KMS-11 (cell line): ENCODE measurements around the gene TLR1.

Experiments used
- H2AFZ ChIP-seq: fragments of 200-600 bp; sonication (generic); 2 replicates; pipeline ENCODE4 v1.6.1; 2016; ENCODE audit warnings: antibody characterized with exemption, mixed run types, low read depth
- H3K27ac ChIP-seq: fragments of 200-600 bp; sonication (generic); 2 replicates; pipeline ENCODE4 v1.6.1; 2016; ENCODE audit warnings: mild to moderate bottlenecking, mixed run types
- H3K27me3 ChIP-seq: fragments of 200-600 bp; sonication (generic); 2 replicates; pipeline ENCODE4 v1.6.1; 2017; ENCODE audit warnings: mild to moderate bottlenecking, low read depth, mixed run types, moderate library complexity; ENCODE audit not compliant: insufficient read depth
- H3K36me3 ChIP-seq: fragments of 200-600 bp; sonication (generic); 2 replicates; pipeline ENCODE4 v1.6.1; 2017; ENCODE audit warnings: mild to moderate bottlenecking, mixed run types; ENCODE audit not compliant: insufficient read depth
- H3K4me1 ChIP-seq: fragments of 200-600 bp; sonication (generic); 2 replicates; pipeline ENCODE4 v1.6.1; 2016; ENCODE audit warnings: mild to moderate bottlenecking, low read depth, mixed run types; ENCODE audit not compliant: poor library complexity, severe bottlenecking
- H3K4me2 ChIP-seq: fragments of 200-600 bp; sonication (generic); 2 replicates; pipeline ENCODE4 v1.7.0; 2016; ENCODE audit warnings: mild to moderate bottlenecking, mixed run types
- H3K4me3 ChIP-seq: fragments of 200-600 bp; sonication (generic); IDR thresholded peaks from 2 replicates; pipeline ENCODE4 v1.6.1; 2017; ENCODE audit warnings: low read depth, low read length, mixed read lengths; ENCODE audit not compliant: insufficient read depth
- H3K79me2 ChIP-seq: fragments of 200-600 bp; sonication (generic); 2 replicates; pipeline ENCODE4 v1.6.1; 2016; ENCODE audit warnings: low read depth, mixed run types; ENCODE audit not compliant: insufficient read depth
- H3K9ac ChIP-seq: fragments of 200-600 bp; sonication (generic); 2 replicates; pipeline ENCODE4 v1.6.1; 2016; ENCODE audit warnings: mild to moderate bottlenecking, mixed run types
- H4K20me1 ChIP-seq: fragments of 200-600 bp; sonication (generic); 2 replicates; pipeline ENCODE4 v1.6.1; 2016; ENCODE audit warnings: mild to moderate bottlenecking, mixed run types; ENCODE audit not compliant: insufficient read depth
- TF ChIP-seq, protein P1 (sequence below): fragments of 200-600 bp; sonication (generic); conservative IDR thresholded peaks from 2 replicates; pipeline ENCODE4 v1.6.1; 2017; ENCODE audit warnings: low read depth, mild to moderate bottlenecking, antibody characterized with exemption, low read length, moderate library complexity, mixed read lengths

Gene TLR1

DNA sequence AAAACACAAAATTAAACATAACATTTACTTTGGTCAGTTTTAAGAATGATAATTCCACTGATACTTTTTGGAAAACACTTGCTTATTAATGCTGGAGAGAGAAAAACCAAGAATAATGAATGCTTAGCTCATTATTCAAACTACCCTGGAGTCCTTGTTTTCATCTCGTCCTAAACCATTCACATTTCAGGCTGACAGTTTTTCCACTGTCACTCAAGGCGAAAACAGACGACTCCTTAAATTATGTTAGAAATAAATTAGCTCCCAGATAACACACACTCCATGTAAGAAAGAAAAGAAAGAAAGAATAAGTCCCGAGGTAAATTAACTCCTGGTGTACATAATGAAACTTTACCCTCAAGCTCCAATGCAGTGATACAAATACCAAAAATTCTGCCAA, 55.3 kb downstream of the TLR1 start:
- Histone ChIP-seq H3K79me2 (no peaks in the 10 kb centered on the region), H4K20me1 (no peaks in the 10 kb centered on the region), H3K4me2 (no peak overlapping the region), H3K36me3 (no peaks in the 10 kb centered on the region), H3K27ac (no peak overlapping the region), H3K4me3 (no peak overlapping the region), H3K27me3 (no peaks in the 10 kb centered on the region), H3K9ac (no peak overlapping the region), H2AFZ (no peak overlapping the region), H3K4me1 (no peaks in the 10 kb centered on the region)
- TF ChIP-seq, protein P1, sequence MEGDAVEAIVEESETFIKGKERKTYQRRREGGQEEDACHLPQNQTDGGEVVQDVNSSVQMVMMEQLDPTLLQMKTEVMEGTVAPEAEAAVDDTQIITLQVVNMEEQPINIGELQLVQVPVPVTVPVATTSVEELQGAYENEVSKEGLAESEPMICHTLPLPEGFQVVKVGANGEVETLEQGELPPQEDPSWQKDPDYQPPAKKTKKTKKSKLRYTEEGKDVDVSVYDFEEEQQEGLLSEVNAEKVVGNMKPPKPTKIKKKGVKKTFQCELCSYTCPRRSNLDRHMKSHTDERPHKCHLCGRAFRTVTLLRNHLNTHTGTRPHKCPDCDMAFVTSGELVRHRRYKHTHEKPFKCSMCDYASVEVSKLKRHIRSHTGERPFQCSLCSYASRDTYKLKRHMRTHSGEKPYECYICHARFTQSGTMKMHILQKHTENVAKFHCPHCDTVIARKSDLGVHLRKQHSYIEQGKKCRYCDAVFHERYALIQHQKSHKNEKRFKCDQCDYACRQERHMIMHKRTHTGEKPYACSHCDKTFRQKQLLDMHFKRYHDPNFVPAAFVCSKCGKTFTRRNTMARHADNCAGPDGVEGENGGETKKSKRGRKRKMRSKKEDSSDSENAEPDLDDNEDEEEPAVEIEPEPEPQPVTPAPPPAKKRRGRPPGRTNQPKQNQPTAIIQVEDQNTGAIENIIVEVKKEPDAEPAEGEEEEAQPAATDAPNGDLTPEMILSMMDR: no peak

- Histone ChIP-seq H3K36me3 (no peaks in the 10 kb centered on the region), H3K9ac (no peak overlapping the region), H3K27ac (no peak overlapping the region), H3K4me2 (no peak overlapping the region), H3K4me3 (no peak overlapping the region), H3K79me2 (no peaks in the 10 kb centered on the region), H2AFZ (no peak overlapping the region), H4K20me1 (no peaks in the 10 kb centered on the region), H3K27me3 (no peaks in the 10 kb centered on the region), H3K4me1 (no peaks in the 10 kb centered on the region)
- TF ChIP-seq, protein P1: no peak
These were observed 57.0 kb downstream of the TLR1 start for GRCh38 chr4:38747629-38748028.
